HCT116 (cell line): ENCODE data around the gene PKD2L1.

Source experiments
- CEBPB ChIP-seq: IDR thresholded peaks from 2 replicates; pipeline ENCODE4 v1.6.1; 2012; ENCODE audit warnings: low read depth
- EZH2 ChIP-seq: fragments of 200-600 bp; sonication (generic); IDR thresholded peaks from 2 replicates; pipeline ENCODE4 v1.6.1; 2017; ENCODE audit warnings: antibody characterized with exemption, mixed run types
- MAX ChIP-seq: IDR thresholded peaks from 2 replicates; pipeline ENCODE4 v1.6.1; 2012
- POLR2A ChIP-seq: IDR thresholded peaks from 2 replicates; pipeline ENCODE4 v1.7.0; 2011; ENCODE audit warnings: borderline replicate concordance; ENCODE audit not compliant: insufficient read depth, insufficient read length; ENCODE audit errors: extremely low read depth
- RAD21 ChIP-seq: IDR thresholded peaks from 2 replicates; pipeline ENCODE4 v1.6.1; 2012; ENCODE audit warnings: low read depth, mild to moderate bottlenecking
- SP1 ChIP-seq: IDR thresholded peaks from 2 replicates; pipeline ENCODE4 v1.6.1; 2012; ENCODE audit warnings: low read depth
- YY1 ChIP-seq: IDR thresholded peaks from 2 replicates; pipeline ENCODE4 v1.6.1; 2011; ENCODE audit warnings: low read length, low read depth, moderate library complexity, mild to moderate bottlenecking; ENCODE audit not compliant: insufficient replicate concordance; ENCODE audit errors: extremely low read depth
- ZFX ChIP-seq: fragments of 450-650 bp; IDR thresholded peaks from 2 replicates; pipeline ENCODE4 v1.6.1; 2017
- TF ChIP-seq, protein P1 (sequence below), 3 experiments: fragments of 200-600 bp in 1 of 3; sonication (generic) in 1 of 3; IDR thresholded peaks in 2 of 3; conservative IDR thresholded peaks in 1 of 3; 2 replicates each; pipeline ENCODE4 v1.5.1; 2012 to 2017; ENCODE audit warnings: low read depth in 2 of 3, low read length in 2 of 3, antibody characterized with exemption in 1 of 3, borderline replicate concordance in 1 of 3, control low read depth in 1 of 3, mild to moderate bottlenecking in 1 of 3, mixed read lengths in 1 of 3, mixed run types in 1 of 3, moderate library complexity in 1 of 3; ENCODE audit not compliant: insufficient read depth in 1 of 3
- TF ChIP-seq, protein P2 (sequence below): IDR thresholded peaks from 2 replicates; pipeline ENCODE4 v1.6.1; 2012; ENCODE audit warnings: low read depth

- no peak for TF ChIP-seq CEBPB
- no peak for TF ChIP-seq SP1
- TF ChIP-seq, protein P1, sequence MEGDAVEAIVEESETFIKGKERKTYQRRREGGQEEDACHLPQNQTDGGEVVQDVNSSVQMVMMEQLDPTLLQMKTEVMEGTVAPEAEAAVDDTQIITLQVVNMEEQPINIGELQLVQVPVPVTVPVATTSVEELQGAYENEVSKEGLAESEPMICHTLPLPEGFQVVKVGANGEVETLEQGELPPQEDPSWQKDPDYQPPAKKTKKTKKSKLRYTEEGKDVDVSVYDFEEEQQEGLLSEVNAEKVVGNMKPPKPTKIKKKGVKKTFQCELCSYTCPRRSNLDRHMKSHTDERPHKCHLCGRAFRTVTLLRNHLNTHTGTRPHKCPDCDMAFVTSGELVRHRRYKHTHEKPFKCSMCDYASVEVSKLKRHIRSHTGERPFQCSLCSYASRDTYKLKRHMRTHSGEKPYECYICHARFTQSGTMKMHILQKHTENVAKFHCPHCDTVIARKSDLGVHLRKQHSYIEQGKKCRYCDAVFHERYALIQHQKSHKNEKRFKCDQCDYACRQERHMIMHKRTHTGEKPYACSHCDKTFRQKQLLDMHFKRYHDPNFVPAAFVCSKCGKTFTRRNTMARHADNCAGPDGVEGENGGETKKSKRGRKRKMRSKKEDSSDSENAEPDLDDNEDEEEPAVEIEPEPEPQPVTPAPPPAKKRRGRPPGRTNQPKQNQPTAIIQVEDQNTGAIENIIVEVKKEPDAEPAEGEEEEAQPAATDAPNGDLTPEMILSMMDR (IDR thresholded peaks at IDR 0.05 in 2 of 3, conservative IDR thresholded peaks at IDR 0.05 in 1 of 3; ENCODE audit: borderline replicate concordance in 1 of 3, insufficient read depth in 1 of 3, low read depth in 2 of 3, low read length in 2 of 3), result no peak
- TF ChIP-seq, protein P2, sequence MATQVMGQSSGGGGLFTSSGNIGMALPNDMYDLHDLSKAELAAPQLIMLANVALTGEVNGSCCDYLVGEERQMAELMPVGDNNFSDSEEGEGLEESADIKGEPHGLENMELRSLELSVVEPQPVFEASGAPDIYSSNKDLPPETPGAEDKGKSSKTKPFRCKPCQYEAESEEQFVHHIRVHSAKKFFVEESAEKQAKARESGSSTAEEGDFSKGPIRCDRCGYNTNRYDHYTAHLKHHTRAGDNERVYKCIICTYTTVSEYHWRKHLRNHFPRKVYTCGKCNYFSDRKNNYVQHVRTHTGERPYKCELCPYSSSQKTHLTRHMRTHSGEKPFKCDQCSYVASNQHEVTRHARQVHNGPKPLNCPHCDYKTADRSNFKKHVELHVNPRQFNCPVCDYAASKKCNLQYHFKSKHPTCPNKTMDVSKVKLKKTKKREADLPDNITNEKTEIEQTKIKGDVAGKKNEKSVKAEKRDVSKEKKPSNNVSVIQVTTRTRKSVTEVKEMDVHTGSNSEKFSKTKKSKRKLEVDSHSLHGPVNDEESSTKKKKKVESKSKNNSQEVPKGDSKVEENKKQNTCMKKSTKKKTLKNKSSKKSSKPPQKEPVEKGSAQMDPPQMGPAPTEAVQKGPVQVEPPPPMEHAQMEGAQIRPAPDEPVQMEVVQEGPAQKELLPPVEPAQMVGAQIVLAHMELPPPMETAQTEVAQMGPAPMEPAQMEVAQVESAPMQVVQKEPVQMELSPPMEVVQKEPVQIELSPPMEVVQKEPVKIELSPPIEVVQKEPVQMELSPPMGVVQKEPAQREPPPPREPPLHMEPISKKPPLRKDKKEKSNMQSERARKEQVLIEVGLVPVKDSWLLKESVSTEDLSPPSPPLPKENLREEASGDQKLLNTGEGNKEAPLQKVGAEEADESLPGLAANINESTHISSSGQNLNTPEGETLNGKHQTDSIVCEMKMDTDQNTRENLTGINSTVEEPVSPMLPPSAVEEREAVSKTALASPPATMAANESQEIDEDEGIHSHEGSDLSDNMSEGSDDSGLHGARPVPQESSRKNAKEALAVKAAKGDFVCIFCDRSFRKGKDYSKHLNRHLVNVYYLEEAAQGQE, result no peak
- no peak for TF ChIP-seq EZH2
- TF ChIP-seq POLR2A, result no peak
- TF ChIP-seq YY1, result no peak
- TF ChIP-seq ZFX, result no peak
- no peak for TF ChIP-seq MAX
- no peak for TF ChIP-seq RAD21
Observed at GRCh38 chr10:100328198-100328597, 1.8 kb downstream of the PKD2L1 start.
